GM18498 (cell line): ENCODE measurements around the gene SCARB1.

Source experiments
- ATAC-seq: cut with Tn5 transposase; IDR thresholded peaks from one replicate; pipeline ENCODE4 v1.9.1; 2021; ENCODE audit warnings: mild to moderate bottlenecking, moderate library complexity; ENCODE audit not compliant: unreplicated experiment

Gene SCARB1

DNA sequence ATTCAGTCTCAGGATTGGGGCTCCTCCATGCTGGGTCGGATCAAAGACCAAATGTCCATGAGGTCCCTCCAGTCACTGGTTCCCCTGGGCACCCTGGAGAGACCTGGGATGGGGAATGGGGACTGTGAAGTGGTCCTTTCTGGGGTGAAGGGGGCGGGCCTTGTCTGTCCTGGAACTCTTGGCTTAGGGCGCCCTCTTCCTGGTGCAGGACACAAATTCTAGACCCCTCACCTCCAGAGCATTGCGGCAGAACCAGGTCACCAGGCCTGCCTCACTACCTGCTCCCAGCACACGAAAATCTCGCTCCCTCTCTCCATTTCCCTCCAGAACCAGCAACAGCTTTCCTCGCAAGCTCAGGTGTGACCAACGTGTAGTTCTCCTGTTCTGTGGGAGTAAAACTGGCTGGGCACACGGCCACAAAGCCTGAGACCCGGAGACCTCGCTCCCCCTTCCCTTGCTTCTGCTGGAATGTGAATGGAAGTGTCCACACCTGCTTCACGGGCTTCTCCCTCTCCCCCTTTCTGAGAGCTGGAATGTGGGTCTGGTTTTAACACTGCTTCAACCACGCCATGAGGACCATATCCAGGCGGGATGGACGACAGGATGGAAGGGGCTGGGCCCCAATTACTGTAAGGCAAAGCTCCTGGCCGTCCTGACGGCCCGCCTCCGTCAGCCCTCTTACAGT is 112.7 kb downstream of the SCARB1 start:
- no peak for ATAC-seq

GRCh38 chr12:124750149-124750656 is 113.5 kb downstream of the SCARB1 start:
- no peak for ATAC-seq

DNA sequence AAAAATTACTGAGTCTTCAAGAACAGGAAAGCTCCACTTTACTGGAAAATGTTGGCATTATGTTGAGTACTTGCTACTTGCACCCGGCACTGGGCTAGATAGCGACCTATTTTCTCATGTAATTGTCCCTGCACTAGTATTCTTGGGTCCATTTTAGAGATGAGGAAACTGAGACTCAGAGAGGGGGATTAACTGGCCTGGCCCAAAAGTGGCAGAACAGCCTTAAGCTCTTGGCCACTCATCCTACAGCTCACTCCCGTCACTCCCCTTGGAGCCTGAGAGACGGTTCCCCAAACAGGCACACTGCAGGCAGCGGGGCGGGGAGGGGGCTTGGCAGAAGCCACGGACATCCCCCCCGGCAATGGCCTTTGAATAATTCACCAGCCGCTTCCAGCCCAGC is 113.9 kb downstream of the SCARB1 start:
- ATAC-seq, result no peak

DNA sequence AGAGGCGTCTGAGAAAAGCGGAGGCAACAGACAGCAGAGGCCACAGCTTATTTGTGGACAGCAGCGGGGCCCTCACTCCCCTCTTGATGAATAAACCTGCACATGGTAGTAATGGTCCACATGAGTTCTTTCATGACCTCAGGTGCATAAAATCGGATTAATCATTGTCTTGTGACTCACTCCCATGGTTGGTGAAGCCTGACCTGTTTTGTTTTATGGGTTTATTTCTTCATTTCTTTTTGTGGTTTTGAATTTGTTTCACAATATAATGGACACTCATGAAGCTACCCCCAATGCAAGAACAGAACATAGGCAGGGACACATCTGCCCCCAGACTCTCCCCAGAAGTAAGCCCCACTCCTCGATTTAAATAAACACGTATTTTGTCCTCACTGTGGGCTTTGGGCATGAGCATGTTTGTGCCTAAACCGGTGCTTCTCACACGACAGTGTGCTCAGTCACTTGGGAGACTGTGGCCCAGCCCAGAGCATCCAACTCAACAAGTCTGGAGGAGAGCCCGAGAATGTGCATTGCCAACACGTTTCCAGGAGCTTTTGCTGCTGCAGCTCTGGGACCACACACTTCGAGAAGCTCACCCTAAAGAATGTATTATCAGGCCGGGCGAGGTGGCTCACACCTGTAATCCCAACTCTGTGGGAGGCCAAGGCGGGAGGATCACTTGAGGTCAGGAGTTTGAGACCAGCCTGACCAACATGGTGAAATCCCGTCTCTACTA is 116.1 kb downstream of the SCARB1 start:
- no peak for ATAC-seq

GRCh38 chr12:124746649-124747425 is 116.8 kb downstream of the SCARB1 start:
- ATAC-seq, result no peak

DNA sequence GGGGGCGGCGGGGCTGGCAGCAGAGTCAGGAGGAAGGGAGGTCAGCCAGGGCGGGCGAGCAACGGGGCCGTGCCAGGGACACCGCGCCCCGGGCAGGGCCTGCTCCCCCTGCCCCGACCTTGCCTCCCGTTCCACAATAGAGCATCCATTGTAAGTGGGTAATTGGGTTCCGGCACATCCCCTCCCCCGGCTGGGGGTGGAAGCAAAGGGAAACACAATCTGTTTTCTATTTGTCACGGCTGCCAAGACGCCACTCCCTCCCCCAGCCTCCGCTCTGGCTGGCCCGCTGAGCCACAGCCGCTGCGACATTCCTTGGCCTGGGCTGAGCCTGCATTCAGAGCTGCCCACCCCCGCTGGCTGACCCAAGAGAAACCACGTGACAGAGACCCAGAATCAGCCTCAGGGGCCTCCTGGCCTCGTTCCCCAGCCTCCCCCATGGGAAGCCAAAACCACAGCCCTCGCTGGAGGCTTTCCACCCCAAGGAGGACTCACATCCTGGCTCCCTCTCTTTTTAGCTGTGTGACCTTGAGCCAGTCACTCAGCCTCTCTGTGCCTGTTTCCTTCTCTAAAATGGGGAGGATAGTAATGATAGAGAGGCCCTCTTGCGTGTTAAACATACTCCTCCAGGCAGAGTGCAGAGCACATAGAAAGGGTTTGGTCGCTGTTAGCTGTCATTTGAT is 117.6 kb downstream of the SCARB1 start:
- ATAC-seq, result no peak

GRCh38 chr12:124745465-124745890 is 118.2 kb downstream of the SCARB1 start:
- ATAC-seq, result no peak

- no peak for ATAC-seq
Measured at GRCh38 chr12:124744659-124745464, 118.8 kb downstream of the SCARB1 start.

GRCh38 chr12:124744273-124744640 is 119.4 kb downstream of the SCARB1 start:
- no peak for ATAC-seq

DNA sequence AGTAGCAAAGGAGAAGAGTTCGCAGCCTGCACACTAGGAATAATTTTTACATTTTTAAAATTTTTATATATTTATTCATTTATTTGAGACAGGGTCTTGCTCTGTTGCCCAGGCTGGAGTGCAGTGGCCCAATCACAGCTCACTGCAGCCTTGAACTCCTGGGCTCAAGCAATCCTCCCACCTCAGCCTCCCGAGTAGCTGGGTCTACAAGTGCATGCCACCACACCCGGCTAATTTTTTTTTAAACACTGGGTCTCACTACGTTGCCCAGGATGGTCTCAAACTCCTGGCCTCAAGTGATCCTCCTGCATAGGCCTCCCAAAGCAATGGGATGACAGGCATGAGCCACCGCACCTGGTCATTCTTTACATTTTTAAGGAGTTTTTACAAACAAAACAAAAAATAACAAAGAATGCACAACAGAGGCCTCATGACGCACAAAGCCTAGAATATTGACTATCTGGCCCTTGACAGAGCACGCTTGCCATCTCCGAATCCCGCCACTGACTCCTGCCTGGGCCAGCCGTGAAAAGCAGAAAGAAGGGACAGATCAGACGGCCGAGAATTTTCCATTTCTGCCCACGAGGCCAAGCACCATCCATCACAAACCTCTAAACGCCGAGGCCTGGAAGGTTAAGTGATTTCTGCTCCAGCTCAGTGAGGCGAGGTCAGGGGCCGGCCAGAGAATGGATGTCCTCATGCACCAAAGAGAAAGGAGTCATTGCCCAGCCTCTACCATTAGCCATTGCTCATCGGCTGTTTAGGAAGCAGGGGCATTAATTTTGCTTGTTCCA is 120.0 kb downstream of the SCARB1 start:
- ATAC-seq, result no peak

- ATAC-seq, result no peak
Measured at GRCh38 chr12:124742678-124743077, 121.0 kb downstream of the SCARB1 start.

DNA sequence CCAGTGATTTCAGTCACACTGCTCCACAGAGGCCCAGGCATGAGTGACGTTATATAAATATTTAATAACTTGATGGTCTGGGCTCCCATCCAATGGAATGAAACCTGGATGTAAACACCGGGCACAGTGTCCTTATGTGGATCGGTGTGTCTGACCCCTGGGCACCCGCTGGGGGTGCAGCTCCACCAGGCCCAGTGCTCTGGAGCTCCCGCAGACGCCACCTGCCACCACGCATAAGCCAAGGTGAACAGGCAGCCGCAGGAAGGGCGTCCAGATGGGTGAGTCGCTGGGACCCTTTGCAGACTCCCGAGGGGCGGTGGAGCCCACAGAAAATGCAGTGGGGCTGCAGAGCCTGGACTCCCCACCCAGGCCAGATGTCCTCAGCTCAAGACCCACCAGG is 121.6 kb downstream of the SCARB1 start:
- ATAC-seq, result no peak

GRCh38 chr12:124741211-124741610 is 122.5 kb downstream of the SCARB1 start:
- no peak for ATAC-seq

DNA sequence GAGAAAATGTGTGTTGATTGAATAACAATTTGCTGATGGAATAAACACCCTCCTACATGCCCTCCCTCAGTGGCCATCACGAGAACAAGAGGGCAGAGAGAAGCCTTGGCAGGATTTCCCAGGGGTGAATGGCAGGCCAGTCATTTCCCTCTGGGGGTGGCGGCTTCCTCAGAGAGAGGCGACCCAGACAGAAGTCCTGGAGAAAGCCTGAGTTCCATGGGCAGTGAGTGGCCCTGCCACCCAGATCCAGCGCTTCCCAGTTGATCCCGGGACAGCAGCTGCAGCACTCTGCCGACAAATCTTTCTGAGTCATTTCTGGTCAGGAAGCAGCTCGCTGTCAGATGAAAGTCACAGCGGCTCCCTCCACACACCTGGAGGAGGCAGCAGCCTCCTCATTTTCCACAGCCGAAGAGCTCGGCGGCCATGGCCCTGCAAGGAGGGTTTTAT is 123.0 kb downstream of the SCARB1 start:
- ATAC-seq, result no peak

DNA sequence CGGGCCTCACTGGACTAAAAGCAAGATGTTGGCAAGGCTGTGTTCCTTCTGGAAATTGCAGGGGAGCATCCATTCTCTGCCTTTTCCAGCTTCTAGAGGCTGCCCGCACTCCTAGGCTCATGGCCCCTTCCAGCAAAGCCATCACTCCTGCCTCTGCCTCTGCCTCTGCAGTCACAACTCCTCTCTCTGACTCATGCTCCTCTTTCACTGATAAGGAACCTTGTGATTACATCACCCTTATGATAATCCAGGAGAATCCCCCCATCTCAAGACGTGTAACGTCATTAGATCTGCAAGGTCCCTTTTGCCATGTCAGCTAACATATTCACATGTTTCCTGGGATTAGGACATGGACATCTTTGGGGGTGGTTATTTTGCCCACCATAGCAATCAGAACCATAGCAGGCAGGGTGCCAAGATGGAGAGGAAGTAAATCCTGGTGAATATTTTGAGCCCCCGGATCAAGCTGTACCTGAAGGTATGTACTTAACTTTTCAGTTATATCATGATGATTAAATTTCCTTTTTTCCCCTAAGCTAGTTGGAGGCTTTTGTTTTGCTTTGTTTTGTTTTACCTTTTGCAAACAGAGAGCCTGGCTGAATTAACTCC is 123.6 kb downstream of the SCARB1 start:
- ATAC-seq, result no peak

DNA sequence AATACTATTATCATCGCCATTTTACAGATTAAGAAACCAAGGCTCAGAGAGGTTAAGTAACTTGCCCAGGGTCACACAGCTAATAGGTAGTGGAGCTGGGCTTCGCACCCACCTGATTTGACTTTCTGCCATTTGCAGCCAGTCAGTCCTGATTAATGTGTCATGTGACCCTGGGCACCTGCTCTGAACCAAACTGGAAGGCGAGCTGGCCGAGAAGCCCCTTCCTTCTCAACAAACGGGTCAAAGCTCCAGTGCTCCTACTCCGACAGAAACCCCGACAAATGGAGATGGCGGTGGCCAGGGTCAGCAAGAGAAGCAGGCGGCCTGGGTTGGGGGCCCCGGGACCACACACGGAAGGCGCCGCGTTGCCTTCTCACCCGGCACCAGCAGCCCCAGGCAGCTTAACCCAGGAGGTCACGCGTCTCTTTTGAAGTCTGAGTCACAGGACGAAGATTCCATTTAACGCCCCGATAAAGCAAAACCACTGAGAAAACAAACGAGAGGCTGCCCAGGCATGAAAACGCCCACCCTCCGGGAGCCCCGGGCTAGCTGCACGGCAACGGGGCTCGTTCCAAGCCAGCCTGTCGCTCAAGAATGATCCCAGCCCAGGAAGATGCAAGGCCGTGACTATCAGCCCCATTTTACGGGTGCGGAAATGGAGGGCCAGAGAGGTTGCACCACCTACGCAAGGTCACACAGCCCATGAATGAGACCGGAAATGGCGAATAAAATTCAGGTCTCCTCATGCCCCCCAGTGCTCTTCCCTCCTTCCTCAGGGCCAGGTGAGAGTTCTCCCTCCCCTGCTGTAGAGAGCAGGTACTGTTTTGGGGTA is 124.8 kb downstream of the SCARB1 start:
- ATAC-seq, result no peak

DNA sequence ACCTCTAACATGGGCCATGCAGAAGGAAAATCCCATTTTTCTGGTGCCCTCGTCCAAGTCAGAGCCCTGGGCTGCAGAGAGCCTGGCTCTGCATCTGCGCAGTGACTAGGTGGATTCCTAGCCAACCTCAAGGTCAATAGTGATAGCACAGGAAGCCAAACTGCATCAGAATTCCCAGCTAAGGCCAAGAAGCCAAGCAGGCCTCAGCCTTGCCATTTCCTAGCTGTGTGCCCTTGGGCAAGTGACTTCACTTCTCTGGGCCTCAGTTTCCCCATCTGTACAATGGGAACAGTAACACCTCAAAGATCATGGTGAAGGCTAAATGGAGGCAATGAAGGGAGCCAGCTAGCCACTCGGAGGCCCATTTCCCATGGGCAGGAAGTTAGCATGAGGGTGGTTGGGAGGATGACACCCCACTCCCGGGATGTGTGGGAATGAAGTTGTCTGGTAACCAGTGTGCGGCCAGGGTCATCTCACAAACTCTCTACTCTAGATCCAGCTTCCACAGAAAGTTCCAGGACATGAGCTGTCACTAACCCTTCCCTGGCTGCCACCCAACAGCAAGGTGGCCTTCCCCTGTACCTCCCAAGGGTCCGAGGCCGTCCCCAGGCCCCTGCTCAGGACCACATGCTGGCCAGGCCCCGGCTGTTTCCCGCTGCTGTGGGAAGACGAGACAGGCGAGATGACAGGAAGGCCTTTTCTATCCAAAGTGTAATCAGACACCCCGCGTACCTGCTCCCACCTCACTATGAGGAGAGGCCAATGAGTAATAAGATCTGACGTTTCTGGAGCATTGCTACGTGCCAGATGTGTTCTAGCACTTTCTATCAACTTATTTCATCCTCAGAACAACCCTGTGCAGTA is 125.7 kb downstream of the SCARB1 start:
- no peak for ATAC-seq
